K562 (cell line): ENCODE measurements around the gene NQO2. TPM values are rescaled to one million over a fixed set of nuclear protein-coding genes. Genes with fewer than 3 reads are reported as not detected.
"Not testable (repeated sequence)": the region's sequence is repeated elsewhere in the genome, so short reads cannot be mapped to it uniquely, and the experiment has no call there.

Experiments used
- ATAC-seq: fragments of 200-7000 bp; cut with Tn5 transposase; 3 replicates; pipeline ENCODE4 v1.9.1; 2020; ENCODE audit warnings: moderate library complexity
- BruUV-seq: library from RNA; stranded (reverse); fragments of 400-500 nt; replicated peaks from 2 replicates; lab custom pipeline; 2021; lab: Mats Ljungman, UMichigan
- CTCF ChIA-PET: fragments of 300-600 bp; formaldehyde crosslinking; extraction: SDS; loops from one replicate; lab custom pipeline; 2021; ENCODE audit warnings: low intra/inter-chr PET ratio; lab: Yijun Ruan, JAX
- POLR2A ChIA-PET: fragments of 300-600, 350-650 bp; sonication (Branson Sonifier 250); formaldehyde crosslinking; extraction: SDS; loops from one replicate; lab custom pipeline; 2021; ENCODE audit warnings: antibody characterized with exemption, inconsistent platforms; lab: Yijun Ruan, JAX
- DNase-seq, 4 experiments: peaks; one replicate each; pipeline versions ENCODE4 v3.0.0 to v3.0.0-alpha.2; 2011 to 2018; ENCODE audit warnings: low spot score in 3 of 4, mixed read lengths in 3 of 4; ENCODE audit errors: extremely low read depth in 1 of 4
- FAIRE-seq: peaks from 2 replicates; lab custom pipeline; 2011; peaks lifted over from hg19 to GRCh38; lab: Jason Lieb, UNC
- H2AFZ ChIP-seq: 2 replicates; pipeline ENCODE4 v1.6.0; 2011; ENCODE audit warnings: low read depth, low read length, control low read depth, inconsistent platforms
- H3K27ac ChIP-seq: fragments of 200-600 bp; 3 replicates; pipeline ENCODE4 v1.8.0; 2011; ENCODE audit warnings: low read depth, mild to moderate bottlenecking, control low read depth, inconsistent platforms, low read length, moderate library complexity, mixed read lengths; ENCODE audit errors: extremely low read depth
- H3K27me3 ChIP-seq, 2 experiments: fragments of 300-600 bp in 1 of 2; 2 replicates in 1 of 2; 3 replicates in 1 of 2; pipeline versions ENCODE4 v1.6.0 to v1.8.0; 2011; ENCODE audit warnings: inconsistent platforms in 2 of 2, low read length in 2 of 2, mild to moderate bottlenecking in 1 of 2, mixed read lengths in 1 of 2, moderate library complexity in 1 of 2; ENCODE audit not compliant: control insufficient read depth in 2 of 2, insufficient read depth in 2 of 2
- H3K36me3 ChIP-seq: fragments of 300-600 bp; 3 replicates; pipeline ENCODE4 v1.8.0; 2011; ENCODE audit warnings: mild to moderate bottlenecking, low read length, inconsistent platforms; ENCODE audit not compliant: control insufficient read depth, insufficient read depth
- H3K4me1 ChIP-seq, 2 experiments: fragments of 200-600 bp in 1 of 2; replicated peaks in 1 of 2; 2 replicates in 1 of 2; 3 replicates in 1 of 2; pipeline versions ENCODE4 v1.5.1 to v1.8.0; 2011; ENCODE audit warnings: inconsistent platforms in 2 of 2, low read length in 2 of 2, mild to moderate bottlenecking in 1 of 2, mixed read lengths in 1 of 2, moderate library complexity in 1 of 2; ENCODE audit not compliant: control insufficient read depth in 2 of 2, insufficient read depth in 2 of 2
- H3K4me2 ChIP-seq: 2 replicates; pipeline ENCODE4 v1.6.1; 2011; ENCODE audit warnings: low read length, control low read depth, inconsistent platforms, mixed read lengths; ENCODE audit not compliant: insufficient read depth
- H3K4me3 ChIP-seq: fragments of 200-600 bp; sonication (generic), shearing (Covaris generic); 2 replicates; pipeline ENCODE4 v1.5.1; 2016; ENCODE audit warnings: control low read depth, inconsistent platforms
- H3K79me2 ChIP-seq: fragments of 200-600 bp; 3 replicates; pipeline ENCODE4 v1.8.0; 2011; ENCODE audit warnings: low read length, inconsistent platforms; ENCODE audit not compliant: control insufficient read depth, insufficient read depth
- H3K9ac ChIP-seq, 2 experiments: 2 replicates each; pipeline versions ENCODE4 v1.6.0 to v1.6.1; 2011; ENCODE audit warnings: low read depth in 2 of 2, low read length in 2 of 2, control low read depth in 1 of 2, inconsistent platforms in 1 of 2, mild to moderate bottlenecking in 1 of 2, mixed read lengths in 1 of 2; ENCODE audit not compliant: insufficient read depth in 1 of 2
- H3K9me1 ChIP-seq: one replicate; pipeline ENCODE4 v1.6.0; 2011; ENCODE audit warnings: inconsistent platforms, mild to moderate bottlenecking, low read length, moderate library complexity; ENCODE audit not compliant: control insufficient read depth, insufficient read depth
- H3K9me3 ChIP-seq: replicated peaks from 2 replicates; pipeline ENCODE4 v1.5.1; 2011; ENCODE audit warnings: low read depth, low read length, inconsistent platforms; ENCODE audit not compliant: control insufficient read depth, insufficient read depth
- H4K20me1 ChIP-seq: replicated peaks from 2 replicates; pipeline ENCODE4 v1.6.1; 2011; ENCODE audit warnings: low read length, inconsistent platforms, mixed read lengths; ENCODE audit not compliant: control insufficient read depth, insufficient read depth
- BHLHE40 ChIP-seq: IDR thresholded peaks from 2 replicates; pipeline ENCODE4 v1.6.1; 2011; ENCODE audit warnings: low read length, improper control_type of control experiment
- CUX1 ChIP-seq: fragments of 200-800 bp; sonication (Bioruptor generic); IDR thresholded peaks from 2 replicates; pipeline ENCODE4 v1.6.1; 2016; ENCODE audit warnings: missing genetic modification characterization, missing compliant biosample characterization
- MITF ChIP-seq: IDR thresholded peaks from 2 replicates; pipeline ENCODE4 v1.6.1; 2014; ENCODE audit warnings: antibody characterized with exemption
- ZNF146 ChIP-seq: IDR thresholded peaks from one replicate; pipeline ENCODE4 v1.6.1; 2018; ENCODE audit warnings: missing compliant biosample characterization; ENCODE audit not compliant: unreplicated experiment
- WGBS: fragments of 100-300 bp; shearing (Covaris generic); methylation state at CpG from one replicate; pipeline ENCODE4 v1.1.6; 2016; ENCODE audit warnings: low coverage, mixed read lengths; ENCODE audit not compliant: insufficient coverage; ENCODE audit errors: missing lambda C conversion rate; 5-methylcytosine and 5-hydroxymethylcytosine counted together
- in situ Hi-C: fragments of 300-500 bp; cut with MboI; formaldehyde crosslinking; loops from 4 replicates; pipeline ENCODE4 v1.15.0; 2018; ENCODE audit warnings: inconsistent platforms, mixed read lengths
- intact Hi-C: fragments of 100-400 bp; cut with micrococcal nuclease; formaldehyde crosslinking; loops from 2 replicates; pipeline ENCODE4 v1.14.2; 2022
- polyA plus RNA-seq, 8 experiments: library from polyadenylated mRNA; depleted of rRNA in 4 of 8; stranded (reverse) in 5 of 8; unstranded in 3 of 8; fragments of >200 nt; fragmentation: Nextera tagmentation in 2 of 8; fragmentation: Illumina TruSeq in 1 of 8; extraction: Ambion mirVana in 2 of 8; extraction: Trizol in 1 of 8; gene quantifications; 2 replicates each; pipeline versions ENCODE4 v1.2.1 to v1.2.3, GENCODE V29; 2011 to 2014; ENCODE audit warnings: inconsistent platforms in 1 of 8, missing spikeins in 1 of 8
- total RNA-seq, 7 experiments: library from RNA; depleted of rRNA in 6 of 7; stranded (reverse); fragments of >200 nt in 6 of 7; fragmentation: Illumina TruSeq in 2 of 7; extraction: Trizol in 2 of 7; gene quantifications; 2 replicates each; pipeline versions ENCODE4 v1.2.1 to v1.2.3, GENCODE V29; 2011 to 2021; ENCODE audit warnings: low replicate concordance in 1 of 7

Gene NQO2
- total and polyA plus RNA-seq, 9 of the 15 experiments (the other 6 are each of a cell fraction or from before 2014, with no cell fraction given), result 54.6 to 214 (median 116) TPM

GRCh38 chr6:3001773-3002293 is 2.1 kb downstream of the NQO2 start (continued):
- no peak for TF ChIP-seq CUX1 (CRISPR knock-in tag)
- TF ChIP-seq BHLHE40, result peak; percentile 96
- no peak for TF ChIP-seq ZNF146 (CRISPR knock-in tag)
- peak; percentile 76 for TF ChIP-seq MITF

- Histone ChIP-seq H3K79me2 (peaks cover 58% of the 10 kb centered on the region), H3K36me3 (peaks cover 59% of the 10 kb centered on the region), H3K4me1 (peaks cover 21 to 23% of the 10 kb centered on the region in 2 experiments; a peak in 4 of 5 replicates)
- 93% methylated on average over 3 of the region's 5 CpGs for WGBS
- in situ Hi-C loops, result loop anchor here (5.0 kb wide), 1 partner anchor 49 kb away; no protein-coding TSS in a partner anchor
- intact Hi-C loops, H3K9me1 ChIP-seq, H3K27me3 ChIP-seq, H2AFZ ChIP-seq, CTCF ChIA-PET, H3K9me3 ChIP-seq, H4K20me1 ChIP-seq, BruUV-seq, H3K9ac ChIP-seq, H3K4me2 ChIP-seq, H3K4me3 ChIP-seq, H3K27ac ChIP-seq, FAIRE-seq, DNase-seq, ATAC-seq: not testable (repeated sequence)
- POLR2A ChIA-PET, result interaction anchor here (1.2 to 7.2 kb wide), 2 partner anchors 18 to 148 kb away, joined by 3 to 87 read pairs; no protein-coding TSS in a partner anchor
These were observed 3.5 kb downstream of the NQO2 start for GRCh38 chr6:3003226-3003625.
